ENCODE data around the gene WDR5.

Gene WDR5

GRCh38 chr9:134088063-134088725, 47.7 kb upstream of the WDR5 start:
- Histone ChIP-seq H3K36me3 (ENCODE audit: control insufficient read depth in 2 of 2, insufficient read depth in 1 of 2, low read length in 2 of 2) (no peaks in the 10 kb centered on the region), H3K9me3 (ENCODE audit: control insufficient read depth, insufficient read depth, low read depth, low read length) (no peaks in the 10 kb centered on the region), H3K4me1 (ENCODE audit: control insufficient read depth, insufficient read depth, low read length) (no peaks in the 10 kb centered on the region), H3K27ac (ENCODE audit: extremely low read depth, low read depth, low read length) (no peak overlapping the region), H3K4me3 (ENCODE audit: low read depth, low read length) (no peak overlapping the region)
- POLR2A ChIA-PET: no interaction called here
- TF ChIP-seq ZNF416 (tag by site-specific recombination; IDR thresholded peaks at IDR 0.05): no peak
- TF ChIP-seq ZNF529 (tag by site-specific recombination; IDR thresholded peaks at IDR 0.05; ENCODE audit: insufficient replicate concordance): no peak
- no peak for TF ChIP-seq PRDM1 (tag by site-specific recombination; IDR thresholded peaks at IDR 0.05)
- no peak for TF ChIP-seq ZNF571 (tag by site-specific recombination; IDR thresholded peaks at IDR 0.05)
- TF ChIP-seq TSHZ1 (tag by site-specific recombination; IDR thresholded peaks at IDR 0.05; ENCODE audit: borderline replicate concordance): no peak
- TF ChIP-seq KLF1 (tag by site-specific recombination; IDR thresholded peaks at IDR 0.05): peak; percentile 71
- CTCF ChIA-PET: interaction anchor here (0.8 to 2.6 kb wide), 4 partner anchors 11 to 93 kb away, joined by 3 to 8 read pairs (median 4); no protein-coding TSS in a partner anchor

GRCh38 chr9:134089972-134090371, 45.9 kb upstream of the WDR5 start:
- POLR2A ChIA-PET: no interaction called here
- CTCF ChIA-PET: interaction anchor here (0.7 to 1.3 kb wide), 2 partner anchors 10 to 552 kb away, joined by 3 to 7 read pairs; no protein-coding TSS in a partner anchor
- no peak overlapping the region for H3K27ac ChIP-seq (ENCODE audit: extremely low read depth, low read depth, low read length)
- TF ChIP-seq HOXD13 (CRISPR knock-in tag; IDR thresholded peaks at IDR 0.05; ENCODE audit: borderline replicate concordance) (no peak), ZBTB11 (tag by site-specific recombination; conservative IDR thresholded peaks at IDR 0.05; ENCODE audit: low read depth) (no peak), ZNF148 (tag by site-specific recombination; IDR thresholded peaks at IDR 0.05; ENCODE audit: borderline replicate concordance) (no peak), ZNF701 (tag by site-specific recombination; IDR thresholded peaks at IDR 0.05) (no peak), ZNF518A (tag by site-specific recombination; conservative IDR thresholded peaks at IDR 0.05; ENCODE audit: low read depth) (no peak), ZNF266 (tag by site-specific recombination; IDR thresholded peaks at IDR 0.05; ENCODE audit: low read depth) (no peak), GLI4 (tag by site-specific recombination; IDR thresholded peaks at IDR 0.05) (no peak), ZFP41 (tag by site-specific recombination; IDR thresholded peaks at IDR 0.05; ENCODE audit: borderline replicate concordance) (no peak), EGR2 (tag by site-specific recombination; IDR thresholded peaks at IDR 0.05; ENCODE audit: low read depth) (no peak), ZBTB1 (tag by site-specific recombination; IDR thresholded peaks at IDR 0.05) (no peak), KLF7 (tag by site-specific recombination; IDR thresholded peaks at IDR 0.05; ENCODE audit: borderline replicate concordance) (no peak), MZF1 (tag by site-specific recombination; IDR thresholded peaks at IDR 0.05; ENCODE audit: borderline replicate concordance) (no peak), ZNF521 (tag by site-specific recombination; IDR thresholded peaks at IDR 0.05) (no peak), ZNF654 (tag by site-specific recombination; IDR thresholded peaks at IDR 0.05; ENCODE audit: low read depth) (no peak)

More at GRCh38 chr9:134089972-134090371, 45.9 kb upstream of the WDR5 start:
- H3K4me3 ChIP-seq (ENCODE audit: low read depth, low read length): no peak overlapping the region
- no peaks in the 10 kb centered on the region for H3K36me3 ChIP-seq (ENCODE audit: control insufficient read depth in 2 of 2, insufficient read depth in 1 of 2, low read length in 2 of 2)
- no peaks in the 10 kb centered on the region for H3K4me1 ChIP-seq (ENCODE audit: control insufficient read depth, insufficient read depth, low read length)
- no peaks in the 10 kb centered on the region for H3K9me3 ChIP-seq (ENCODE audit: control insufficient read depth, insufficient read depth, low read depth, low read length)
